Stimulated activated CD8-positive, alpha-beta memory T cell treated with anti-CD3 and anti-CD28 coated beads, Interleukin-15, amount 100 ng/mL, for 4 hours (primary cell): ENCODE data around the gene USP37.

Experiments
- DNase-seq, 2 donors: peaks; one replicate each; pipeline ENCODE4 v3.0.0-alpha.2; 2020; ENCODE audit warnings: low read depth in 2 of 2

USP37 gene

DNA sequence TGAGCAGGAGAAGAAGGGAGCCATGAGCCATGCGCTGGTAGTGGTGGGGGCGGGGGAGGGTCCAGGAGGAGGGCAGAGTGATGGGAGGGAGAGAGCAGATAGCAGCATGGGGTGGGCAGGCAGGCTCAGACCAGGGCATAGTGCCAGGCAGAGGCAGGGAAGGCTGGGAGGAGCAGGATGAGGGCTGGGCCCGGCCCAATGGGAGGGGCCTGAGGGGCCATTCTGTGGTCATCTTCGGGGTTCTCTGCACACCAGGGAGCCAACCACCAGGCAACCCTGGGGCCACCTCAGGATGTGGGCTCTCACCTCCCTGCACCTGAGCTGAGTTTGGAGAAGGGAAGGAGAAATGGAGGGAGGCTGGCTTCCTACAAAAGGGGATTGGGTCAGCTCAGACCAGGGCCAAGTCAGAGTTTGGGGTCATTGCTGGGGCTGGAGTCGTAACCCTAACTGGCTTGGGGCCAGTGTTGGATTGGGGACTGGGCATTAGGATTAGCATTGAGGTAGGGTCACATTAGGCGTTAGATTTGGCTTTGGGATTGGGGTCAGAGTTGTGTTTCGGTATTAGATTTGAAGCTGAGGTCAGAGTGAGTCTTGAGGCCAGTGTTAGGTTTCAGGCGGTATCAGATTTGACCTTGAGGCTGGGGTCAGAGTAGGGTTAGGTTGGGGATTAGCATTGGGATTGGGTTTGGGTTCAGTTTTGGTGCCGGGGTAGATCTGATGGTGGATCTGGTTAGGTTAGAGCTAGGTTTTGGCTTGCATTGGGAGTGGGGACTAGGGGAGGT is 138.0 kb downstream of the USP37 start:
- DNase-seq = no peak

DNA sequence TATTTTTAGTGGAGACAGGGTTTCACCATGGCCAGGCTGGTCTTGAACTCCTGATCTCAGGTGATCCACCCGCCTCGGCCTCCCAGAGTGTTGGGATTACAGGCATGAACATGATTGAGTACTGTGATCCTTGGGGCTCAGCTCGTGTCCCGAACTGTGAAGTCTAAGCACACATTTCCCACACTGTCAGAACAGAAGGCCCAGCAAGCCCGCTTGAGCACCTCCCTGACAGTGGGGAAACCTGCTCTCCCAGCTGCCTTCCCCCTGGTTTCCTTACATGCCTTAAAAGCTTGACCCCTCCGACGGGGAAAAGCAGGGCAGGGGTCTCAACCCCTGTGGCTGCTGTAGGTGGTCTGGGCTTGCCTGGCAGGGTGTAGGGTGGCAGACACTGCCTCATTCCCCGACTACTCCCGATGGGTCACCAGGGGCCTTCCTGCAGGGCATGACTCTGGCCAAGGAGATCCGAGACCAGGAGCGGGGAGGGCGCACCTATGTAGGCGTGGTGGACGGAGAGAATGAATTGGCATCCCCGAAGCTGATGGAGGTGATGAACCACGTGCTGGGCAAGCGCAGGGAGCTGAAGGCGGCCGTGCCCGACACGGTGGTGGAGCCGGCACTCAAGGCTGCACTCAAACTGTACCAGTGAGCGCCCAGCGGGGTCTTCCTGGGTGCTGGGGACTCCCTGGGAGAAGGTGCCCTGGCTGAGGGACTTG is 139.1 kb downstream of the USP37 start:
- DNase-seq = no peak

DNA sequence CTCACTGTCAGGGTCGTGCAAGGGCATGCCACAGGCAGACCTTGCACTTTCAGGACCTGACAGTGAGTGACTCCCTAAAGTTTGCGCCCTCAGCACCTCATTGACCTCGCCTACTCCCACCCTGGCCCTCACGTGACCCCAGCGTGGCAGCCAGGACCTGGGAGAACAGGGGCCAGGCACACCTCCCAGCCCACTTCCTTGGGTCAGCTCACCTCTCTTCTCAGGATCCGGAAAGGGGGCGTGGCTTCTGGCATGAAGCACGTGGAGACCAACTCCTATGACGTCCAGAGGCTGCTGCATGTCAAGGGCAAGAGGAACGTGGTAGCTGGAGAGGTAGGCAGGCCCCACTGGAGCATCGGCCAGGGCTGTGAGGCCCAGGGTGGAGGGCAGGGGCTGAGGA is 140.4 kb downstream of the USP37 start:
- DNase-seq = no peak

DNA sequence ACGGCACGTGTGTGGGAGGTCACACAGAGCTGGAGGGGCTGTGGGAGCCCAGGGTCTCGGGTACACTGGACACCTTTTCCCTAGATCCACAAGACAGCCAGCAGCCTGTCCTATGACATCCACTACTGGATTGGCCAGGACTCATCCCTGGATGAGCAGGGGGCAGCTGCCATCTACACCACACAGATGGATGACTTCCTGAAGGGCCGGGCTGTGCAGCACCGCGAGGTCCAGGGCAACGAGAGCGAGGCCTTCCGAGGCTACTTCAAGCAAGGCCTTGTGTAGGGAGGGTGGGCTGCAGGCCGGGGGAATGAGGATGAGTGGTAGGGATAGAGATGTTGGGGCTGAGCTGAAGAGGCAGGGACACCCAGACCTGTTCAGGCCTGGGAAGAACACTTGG is 142.6 kb downstream of the USP37 start:
- no peak for DNase-seq

DNA sequence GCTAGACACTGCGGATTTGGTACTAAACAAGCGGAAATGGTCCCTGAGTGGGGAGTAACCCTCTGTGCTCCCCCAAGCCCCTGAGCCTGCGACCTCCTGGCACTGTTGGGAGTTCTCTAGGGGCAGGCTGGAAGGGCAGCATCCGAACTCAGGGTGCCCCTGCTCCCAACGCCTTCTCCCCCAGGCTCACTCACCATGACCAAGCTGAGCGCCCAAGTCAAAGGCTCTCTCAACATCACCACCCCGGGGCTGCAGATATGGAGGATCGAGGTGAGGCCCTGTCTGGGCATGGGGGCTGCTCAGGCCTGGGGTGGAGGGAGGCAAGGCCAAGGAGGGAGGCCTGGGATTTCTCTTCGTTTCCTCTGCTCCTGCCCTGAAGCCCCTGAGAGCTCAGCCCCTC is 144.6 kb downstream of the USP37 start:
- no peak for DNase-seq

DNA sequence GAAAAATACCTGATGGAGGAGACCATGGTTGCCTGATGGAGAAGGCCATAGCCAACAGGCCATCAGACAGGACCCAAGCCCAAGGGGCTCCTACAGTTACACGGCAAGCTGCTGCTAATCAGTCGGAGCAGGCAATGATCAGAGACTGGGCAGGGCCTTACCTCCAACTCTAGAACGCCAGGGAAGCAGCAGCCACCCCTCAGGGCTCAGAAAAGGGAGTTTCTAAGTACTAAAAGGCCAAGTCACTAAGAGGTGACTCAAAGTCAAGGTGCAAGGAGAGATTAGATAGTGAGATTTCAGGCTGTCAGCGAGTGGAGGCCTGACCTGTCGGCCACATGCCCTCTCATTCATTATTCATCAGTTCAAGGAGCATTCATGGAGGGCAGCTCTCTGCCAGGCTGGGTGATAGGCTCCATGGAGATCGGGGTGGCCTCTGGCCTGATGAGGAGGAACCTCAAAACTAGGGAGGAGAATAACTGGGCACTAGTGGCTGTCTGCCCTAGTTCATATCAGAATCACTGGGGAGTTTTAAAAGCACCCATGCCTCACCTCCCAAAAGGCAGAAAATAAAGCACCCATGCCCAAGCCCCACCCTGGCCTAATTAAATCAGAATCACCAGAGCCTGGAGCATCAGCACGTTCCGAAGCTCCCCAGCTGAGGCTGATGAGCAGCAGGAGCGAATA is 145.6 kb downstream of the USP37 start:
- DNase-seq = no peak

DNA sequence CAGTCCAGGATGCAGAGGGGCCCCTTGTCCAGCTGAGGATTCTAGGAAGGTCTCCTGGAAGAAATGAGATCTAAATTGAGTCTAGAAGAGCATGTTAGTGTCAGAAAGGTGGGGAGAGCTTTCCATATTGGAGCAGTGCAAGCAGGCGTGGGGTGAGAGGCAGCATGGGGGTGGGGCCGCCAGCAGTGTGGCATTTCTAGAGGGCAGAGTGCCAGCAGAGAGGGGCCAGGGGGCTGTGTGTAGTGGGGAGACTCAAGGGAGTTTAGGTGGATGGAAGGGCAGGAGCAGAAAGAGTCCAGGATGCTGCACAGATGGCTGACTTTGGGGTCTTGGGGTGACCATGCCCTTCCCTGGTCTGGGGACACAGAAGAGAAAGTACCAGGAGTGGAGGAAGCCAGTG is 147.1 kb downstream of the USP37 start:
- DNase-seq = no peak

DNA sequence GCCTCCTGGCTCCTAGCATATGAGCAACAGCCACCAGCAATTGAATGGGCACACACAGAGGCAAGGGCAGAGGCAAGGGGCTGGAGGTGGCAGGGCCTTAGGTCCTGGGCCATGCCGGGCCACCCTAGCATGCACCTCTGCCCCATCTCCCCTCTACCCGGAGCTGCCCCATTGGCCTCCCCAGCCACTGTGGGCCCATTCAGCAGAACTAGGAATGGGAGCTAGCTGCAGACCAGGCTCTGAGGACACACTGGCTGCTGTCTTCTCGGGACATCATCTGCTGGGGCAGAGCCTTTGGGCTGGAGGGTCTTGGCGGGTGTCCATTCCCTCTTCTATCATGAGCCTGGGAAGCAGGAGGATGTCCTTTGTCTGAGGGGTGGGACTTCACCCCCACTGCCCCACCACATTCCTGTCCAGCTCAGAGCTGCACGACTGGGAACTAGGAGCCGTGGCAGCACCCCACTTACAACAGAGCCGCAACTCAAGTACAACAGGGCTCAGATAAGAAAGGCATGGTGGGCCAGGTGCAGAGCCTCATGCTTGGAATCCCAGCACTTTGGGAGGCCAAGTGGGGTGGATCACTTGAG is 148.4 kb downstream of the USP37 start:
- no peak for DNase-seq

DNA sequence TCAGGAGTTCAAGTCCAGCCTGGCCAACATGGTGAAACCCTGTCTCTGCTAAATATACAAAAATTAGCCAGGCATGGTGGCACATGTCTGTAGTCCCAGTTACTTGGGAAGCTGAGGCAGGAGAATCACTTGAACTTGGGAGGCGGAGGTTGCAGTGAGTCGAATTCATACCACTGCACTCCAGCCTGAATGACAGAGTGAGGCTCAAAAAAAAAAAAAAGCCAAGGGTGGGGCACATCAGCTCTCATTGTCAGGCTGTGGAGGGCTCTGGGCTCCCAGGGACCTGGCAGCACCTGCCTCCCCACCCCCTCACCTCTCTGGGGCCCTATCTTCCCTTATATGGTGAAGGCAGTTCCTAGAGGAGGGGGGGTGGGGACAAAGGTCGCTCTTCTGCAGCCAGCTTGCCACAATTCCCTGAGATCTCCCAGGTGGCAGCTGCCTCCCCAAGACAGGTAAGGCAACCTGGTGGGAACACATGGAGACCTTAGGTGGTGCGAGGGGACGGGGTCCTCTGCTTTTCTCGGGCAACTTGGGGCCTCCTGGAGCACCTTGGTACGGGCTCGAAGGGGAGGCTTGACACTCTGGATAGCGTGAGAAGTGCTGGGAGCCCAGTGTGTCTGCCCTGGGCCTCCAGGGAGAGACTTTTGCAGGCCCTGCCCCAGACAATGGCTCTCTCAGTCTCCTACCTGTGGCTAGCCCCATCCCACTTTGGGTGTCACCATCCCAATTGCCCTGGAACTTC is 149.3 kb downstream of the USP37 start, which contains the start of gene VIL1:
TSS of gene VIL1 (plus strand) at position 407 of the 742 bp plus-strand sequence. CDS start 4,656 bp downstream, outside the sequence.
- no peak for DNase-seq

DNA sequence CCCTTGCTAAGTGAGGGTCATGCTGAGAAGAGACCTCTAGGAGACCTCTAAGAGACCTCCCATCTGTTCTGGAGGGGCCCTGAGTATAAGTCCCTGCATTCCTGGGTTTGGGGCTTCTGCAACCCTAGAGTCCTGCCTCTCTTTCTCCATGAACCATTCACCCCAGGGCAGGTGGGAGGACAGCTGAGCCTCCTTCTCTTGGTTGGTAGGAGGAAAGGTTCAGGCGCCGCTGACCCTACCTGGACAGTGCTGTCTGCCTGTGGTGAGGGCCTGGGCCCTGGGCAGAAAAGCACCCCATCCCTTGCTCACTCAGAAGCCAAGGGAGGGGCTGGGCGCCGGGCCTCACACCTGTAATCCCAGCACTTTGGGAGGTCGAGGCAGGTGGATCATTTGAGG is 149.8 kb downstream of the USP37 start:
- DNase-seq = no peak

DNA sequence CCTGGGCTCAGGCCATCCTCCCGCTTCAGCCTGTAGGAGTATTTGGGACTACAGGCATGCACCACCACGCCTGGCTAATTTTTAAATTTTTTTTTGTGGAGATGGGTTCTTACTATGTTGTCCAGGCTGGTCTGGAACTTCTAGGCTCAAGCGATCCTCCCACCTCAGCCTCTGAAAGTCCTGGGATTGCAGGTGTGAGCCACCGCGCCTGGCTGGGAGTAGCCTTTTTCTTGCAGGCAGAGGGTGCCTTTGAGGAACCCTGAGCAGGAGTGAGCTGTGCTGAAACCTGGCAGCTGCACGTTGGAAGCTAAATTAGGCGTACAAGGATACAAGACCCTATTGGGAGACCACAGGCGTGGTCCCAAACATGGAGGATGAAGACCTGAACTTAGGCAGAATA is 160.4 kb downstream of the USP37 start:
- no peak for DNase-seq

DNA sequence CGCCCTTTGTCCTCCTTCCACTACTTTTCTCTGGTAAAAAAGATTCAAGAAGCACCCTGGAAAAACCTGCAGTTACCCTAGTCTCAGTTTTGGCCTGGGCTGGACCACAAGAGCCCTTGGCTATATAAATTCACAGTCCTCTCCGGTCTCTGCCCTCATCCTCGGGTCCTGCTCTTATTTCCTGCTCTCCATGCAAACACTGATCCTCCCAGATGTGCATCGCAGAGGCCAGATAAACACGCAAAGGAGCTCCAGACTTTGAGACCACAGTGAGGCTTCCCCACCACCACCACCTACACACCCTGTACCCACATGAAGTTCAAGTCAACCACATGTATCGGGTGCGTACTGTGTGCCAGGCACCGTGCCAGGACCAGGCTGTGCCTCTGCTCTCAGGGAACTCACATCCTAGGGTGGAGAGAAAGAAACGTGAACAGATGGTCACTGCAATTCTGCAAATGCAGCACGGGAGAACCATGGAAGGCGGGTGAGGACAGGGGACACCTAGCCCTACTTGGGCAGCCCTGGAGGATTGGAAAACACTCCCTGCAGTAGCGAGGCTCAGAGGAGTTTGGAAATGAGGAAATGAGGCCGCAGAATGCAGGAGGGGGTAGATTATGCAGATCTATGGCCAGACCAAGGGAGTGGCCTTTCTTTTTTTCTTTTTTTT is 161.1 kb downstream of the USP37 start:
- DNase-seq = peak in 1 of 2 donors; percentile 46

DNA sequence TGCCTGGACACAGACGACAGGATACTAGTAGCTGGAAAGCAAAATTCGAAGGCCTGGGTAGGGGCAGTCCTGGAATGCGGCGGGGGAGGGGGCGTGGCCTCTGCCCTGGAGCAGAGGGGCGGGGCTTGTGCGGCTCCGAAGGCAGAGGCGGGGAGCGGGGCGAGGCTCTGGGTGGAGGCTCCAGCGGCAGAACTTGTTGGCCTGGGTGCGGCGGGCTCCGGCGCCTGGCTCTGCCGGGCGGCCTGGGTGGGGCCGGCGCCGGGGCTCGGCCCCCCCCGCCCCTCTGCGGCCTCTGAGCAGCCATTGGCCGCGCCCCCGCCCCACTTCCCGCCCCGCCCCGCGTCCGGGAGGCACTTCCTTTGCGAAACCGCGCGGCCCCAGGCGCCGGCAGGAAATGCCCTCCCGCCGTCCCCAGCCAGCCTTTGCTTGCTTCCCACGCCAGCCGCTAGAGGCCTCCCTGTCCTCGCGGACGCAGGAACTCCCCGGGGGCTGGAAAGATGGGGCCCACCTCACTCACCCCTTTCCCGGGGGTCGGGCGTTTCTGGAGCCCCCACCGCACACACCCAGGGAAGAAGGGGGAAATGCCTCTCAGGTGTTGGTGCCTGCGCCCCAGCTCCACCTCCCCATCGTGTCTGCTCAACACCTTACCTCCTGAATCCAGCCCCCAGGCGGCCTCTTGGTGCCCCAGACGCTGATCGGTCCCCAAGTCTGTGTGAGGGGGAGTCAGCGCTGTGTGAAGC is 161.8 kb downstream of the USP37 start:
- DNase-seq = peak; percentile 77 to 82

DNA sequence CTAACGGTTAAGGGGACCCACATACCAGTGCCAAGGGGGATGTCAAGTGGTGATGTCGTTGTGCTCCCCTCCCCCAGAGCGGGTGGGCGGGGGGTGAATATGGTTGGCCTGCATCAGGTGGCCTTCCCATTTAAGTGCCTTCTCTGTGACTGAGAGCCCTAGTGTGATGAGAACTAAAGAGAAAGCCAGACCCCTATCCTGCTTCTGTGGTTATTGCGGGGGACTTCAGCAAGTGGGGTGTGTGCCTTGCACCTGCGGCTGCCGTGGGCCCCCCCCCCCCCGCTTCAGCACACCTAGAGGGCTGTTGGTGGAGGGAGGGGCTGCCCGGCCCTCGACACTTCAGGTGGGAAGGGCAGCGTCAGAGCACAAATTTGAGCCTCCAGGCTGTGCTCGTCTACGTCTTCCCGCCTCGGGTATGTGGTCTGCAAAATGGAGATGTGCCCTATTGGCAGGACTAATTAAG is 162.4 kb downstream of the USP37 start:
- no peak for DNase-seq

DNA sequence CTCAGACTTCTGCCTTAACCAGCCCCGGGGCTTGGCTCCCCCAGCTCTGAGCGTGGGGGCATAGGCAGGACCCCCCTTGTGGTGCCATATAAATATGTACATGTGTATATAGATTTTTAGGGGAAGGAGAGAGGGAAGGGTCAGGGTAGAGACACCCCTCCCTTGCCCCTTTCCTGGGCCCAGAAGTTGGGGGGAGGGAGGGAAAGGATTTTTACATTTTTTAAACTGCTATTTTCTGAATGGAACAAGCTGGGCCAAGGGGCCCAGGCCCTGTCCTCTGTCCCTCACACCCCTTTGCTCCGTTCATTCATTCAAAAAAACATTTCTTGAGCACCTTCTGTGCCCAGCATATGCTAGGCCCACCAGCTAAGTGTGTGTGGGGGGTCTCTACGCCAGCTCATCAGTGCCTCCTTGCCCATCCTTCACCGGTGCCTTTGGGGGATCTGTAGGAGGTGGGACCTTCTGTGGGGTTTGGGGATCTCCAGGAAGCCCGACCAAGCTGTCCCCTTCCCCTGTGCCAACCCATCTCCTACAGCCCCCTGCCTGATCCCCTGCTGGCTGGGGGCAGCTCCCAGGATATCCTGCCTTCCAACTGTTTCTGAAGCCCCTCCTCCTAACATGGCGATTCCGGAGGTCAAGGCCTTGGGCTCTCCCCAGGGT is 162.9 kb downstream of the USP37 start:
- no peak for DNase-seq

DNA sequence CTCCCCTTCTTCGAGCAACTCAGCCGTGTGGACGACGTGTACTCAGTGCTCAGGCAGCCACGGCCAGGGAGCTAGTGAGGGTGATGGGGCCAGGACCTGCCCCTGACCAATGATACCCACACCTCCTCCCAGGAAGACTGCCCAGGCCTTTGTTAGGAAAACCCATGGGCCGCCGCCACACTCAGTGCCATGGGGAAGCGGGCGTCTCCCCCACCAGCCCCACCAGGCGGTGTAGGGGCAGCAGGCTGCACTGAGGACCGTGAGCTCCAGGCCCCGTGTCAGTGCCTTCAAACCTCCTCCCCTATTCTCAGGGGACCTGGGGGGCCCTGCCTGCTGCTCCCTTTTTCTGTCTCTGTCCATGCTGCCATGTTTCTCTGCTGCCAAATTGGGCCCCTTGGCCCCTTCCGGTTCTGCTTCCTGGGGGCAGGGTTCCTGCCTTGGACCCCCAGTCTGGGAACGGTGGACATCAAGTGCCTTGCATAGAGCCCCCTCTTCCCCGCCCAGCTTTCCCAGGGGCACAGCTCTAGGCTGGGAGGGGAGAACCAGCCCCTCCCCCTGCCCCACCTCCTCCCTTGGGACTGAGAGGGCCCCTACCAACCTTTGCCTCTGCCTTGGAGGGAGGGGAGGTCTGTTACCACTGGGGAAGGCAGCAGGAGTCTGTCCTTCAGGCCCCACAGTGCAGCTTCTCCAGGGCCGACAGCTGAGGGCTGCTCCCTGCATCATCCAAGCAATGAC is 163.6 kb downstream of the USP37 start:
- no peak for DNase-seq

DNA sequence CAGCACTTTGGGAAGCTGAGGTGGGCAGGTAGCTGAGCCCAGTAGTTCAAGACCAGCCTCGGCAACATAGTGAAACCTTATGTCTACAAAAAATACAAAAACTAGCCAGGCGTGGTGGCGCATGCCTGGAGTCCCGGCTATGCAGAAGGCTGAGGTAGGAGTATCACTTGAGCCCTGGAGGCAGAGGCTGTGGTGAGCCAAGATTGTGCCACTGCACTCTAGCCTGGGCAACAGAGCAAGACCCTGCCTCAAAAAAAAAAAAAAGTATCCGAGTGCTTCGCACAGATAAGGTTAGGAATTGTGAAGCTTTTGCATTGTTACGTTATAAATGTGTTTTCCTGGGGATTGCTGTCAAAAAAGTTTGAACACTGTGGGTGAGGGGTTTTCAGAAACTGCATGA is 164.3 kb downstream of the USP37 start:
- no peak for DNase-seq

DNA sequence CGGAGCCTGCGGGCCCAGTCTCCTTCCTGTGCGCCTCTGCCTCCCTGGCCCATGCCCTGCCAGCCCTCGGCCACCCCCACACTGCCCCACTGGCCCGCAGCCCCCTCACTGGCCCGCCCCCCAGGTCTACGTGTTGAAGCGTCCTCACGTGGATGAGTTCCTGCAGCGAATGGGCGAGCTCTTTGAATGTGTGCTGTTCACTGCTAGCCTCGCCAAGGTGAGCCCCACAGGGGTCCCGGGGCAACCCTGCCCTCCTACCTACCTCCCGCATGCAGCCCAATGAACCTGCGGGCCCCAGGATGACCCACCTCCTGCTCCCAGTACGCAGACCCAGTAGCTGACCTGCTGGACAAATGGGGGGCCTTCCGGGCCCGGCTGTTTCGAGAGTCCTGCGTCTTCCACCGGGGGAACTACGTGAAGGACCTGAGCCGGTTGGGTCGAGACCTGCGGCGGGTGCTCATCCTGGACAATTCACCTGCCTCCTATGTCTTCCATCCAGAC is 165.2 kb downstream of the USP37 start:
- DNase-seq = no peak

DNA sequence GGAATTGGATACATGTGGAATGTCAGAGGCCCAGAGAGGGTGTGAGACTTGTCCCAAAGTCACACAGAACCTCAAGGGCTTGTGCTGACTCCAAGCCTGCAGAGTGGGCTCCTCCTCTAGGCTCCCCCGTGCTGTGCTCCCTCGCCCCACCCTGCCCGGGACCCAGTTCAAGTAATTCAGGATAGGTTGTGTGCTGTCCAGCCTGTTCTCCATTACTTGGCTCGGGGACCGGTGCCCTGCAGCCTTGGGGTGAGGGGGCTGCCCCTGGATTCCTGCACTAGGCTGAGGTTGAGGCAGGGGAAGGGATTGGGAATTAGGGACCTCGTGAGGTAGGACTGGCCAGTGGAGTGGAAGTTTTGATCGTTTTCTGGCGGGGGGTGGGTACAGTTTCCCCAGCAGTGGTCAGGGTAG is 165.7 kb downstream of the USP37 start:
- DNase-seq = no peak
